NB4 (cell line): ENCODE measurements around the gene FMNL2.

Source experiments
- POLR2A ChIP-seq: IDR thresholded peaks from 2 replicates; pipeline ENCODE4 v1.6.1; 2011; ENCODE audit warnings: mild to moderate bottlenecking; ENCODE audit not compliant: insufficient read length; ENCODE audit errors: extremely low read depth
- TF ChIP-seq, protein P1 (sequence below): IDR thresholded peaks from one replicate; pipeline ENCODE4 v1.5.1; 2012; ENCODE audit warnings: low read depth, low read length

DNA sequence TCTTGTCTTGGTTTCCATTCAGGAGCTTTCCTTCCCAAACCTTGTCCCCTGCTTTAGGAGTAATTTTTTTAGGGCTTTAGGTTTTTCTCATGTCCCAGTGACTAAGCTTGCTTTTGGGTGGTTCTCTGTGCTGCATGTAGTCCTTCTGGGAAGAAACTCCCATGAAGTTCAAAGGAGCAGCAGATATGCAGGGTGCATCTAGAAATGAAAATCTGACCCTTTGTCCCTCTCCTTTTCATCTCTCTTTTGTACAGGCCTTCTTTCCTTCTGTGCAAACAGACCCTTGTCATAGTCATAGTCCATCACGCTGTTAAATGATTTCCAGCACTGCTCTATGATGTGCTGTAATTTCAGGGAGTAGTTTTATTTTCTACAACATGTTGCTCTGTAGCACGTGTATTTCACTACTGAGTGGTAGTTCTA is 20.4 kb downstream of the FMNL2 start:
- TF ChIP-seq, protein P1, sequence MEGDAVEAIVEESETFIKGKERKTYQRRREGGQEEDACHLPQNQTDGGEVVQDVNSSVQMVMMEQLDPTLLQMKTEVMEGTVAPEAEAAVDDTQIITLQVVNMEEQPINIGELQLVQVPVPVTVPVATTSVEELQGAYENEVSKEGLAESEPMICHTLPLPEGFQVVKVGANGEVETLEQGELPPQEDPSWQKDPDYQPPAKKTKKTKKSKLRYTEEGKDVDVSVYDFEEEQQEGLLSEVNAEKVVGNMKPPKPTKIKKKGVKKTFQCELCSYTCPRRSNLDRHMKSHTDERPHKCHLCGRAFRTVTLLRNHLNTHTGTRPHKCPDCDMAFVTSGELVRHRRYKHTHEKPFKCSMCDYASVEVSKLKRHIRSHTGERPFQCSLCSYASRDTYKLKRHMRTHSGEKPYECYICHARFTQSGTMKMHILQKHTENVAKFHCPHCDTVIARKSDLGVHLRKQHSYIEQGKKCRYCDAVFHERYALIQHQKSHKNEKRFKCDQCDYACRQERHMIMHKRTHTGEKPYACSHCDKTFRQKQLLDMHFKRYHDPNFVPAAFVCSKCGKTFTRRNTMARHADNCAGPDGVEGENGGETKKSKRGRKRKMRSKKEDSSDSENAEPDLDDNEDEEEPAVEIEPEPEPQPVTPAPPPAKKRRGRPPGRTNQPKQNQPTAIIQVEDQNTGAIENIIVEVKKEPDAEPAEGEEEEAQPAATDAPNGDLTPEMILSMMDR = no peak
- no peak for TF ChIP-seq POLR2A
